ENCODE results near the gene MXD3. TPM values are rescaled to one million over a fixed set of nuclear protein-coding genes. Genes with fewer than 3 reads are reported as not detected.

Gene MXD3
- total and polyA plus RNA-seq, 4 experiments from 2014 or later = 0.28 to 17.3 (median 9.3) TPM

DNA sequence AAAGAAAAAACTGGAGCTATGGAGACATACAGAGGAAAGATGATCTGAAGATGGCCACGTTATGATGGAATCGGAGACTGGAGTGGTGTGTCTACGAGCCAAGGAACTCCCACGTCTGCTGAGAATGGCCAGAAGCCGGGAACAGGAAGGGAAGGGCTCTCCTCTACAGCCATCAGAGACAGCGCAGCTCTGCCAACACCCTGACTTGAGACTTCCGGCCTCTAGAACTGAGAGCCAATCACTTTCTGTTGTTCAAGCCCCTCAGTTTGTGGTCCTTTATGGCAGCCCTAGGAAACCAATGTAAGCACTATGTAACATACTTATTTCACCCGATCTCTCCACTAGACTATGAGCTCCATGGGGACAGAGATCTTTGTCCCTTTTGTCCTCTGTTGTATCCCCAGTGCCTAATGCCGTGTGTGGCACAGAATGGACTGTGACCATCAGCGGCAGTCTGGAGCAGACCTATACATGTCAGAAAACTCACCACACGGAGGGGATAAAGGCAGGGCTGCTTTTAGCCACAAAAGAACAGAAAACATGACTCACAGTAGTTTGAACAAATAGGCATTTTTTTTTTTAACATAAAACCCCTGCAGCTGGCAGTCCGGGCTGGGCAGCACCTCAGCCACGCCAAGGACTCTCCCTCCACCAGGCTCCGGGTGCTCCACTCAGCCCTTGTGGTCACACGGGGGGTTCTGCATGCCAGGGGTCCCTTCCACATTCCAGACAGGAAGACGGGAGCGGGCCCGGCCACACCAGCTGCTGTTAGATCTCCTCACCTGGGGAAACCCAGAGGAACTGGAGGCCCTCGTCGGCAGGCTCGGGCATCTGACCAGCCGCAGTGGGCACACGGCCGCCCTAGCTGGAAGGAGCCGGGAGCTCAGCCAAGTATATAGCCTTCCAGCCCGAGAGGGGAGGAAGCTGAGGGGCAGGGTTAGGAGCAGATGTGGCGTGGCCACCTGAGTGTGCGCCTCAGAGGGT is 16.1 kb upstream of the MXD3 start:
- CTCF ChIA-PET (ENCODE audit: partially characterized antibody) = interaction anchor here (0.9 to 3.0 kb wide), 5 partner anchors 10 to 128 kb away, joined by 3 to 13 read pairs (median 4); no protein-coding TSS in a partner anchor
- peaks cover 16 to 43% of the 10 kb centered on the region in 2 donors for H3K36me3 Mint-ChIP-seq

DNA sequence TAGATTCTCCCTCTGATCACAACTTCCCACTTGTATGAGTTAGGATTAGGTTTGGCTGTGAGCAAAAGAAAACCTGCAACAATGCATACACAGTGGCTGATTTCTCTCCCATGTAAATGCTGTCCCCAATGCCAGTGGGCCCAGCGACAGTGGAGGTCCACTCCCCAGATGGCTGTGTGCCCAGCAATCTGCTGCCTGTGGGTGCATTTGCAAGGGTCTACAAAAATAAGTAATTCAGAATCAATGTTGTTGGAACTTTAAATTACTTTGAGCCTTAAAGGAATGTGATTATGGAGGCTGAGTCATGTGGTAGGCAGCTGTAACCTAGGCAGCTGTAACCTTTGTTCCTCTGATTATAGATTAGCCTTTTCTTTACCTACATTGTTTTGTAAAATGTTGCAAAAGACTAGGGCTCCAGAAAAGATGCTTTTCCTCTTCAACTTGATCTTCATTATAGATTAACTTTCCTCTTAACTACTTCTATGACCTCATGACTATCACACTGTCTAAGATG is 14.2 kb upstream of the MXD3 start:
- H3K4me1 ChIP-seq (ENCODE audit: insufficient read depth, low read length) = no peaks in the 10 kb centered on the region
- ChIA-PET CTCF (ENCODE audit: partially characterized antibody) (interaction anchor here (1.2 to 1.8 kb wide), 3 partner anchors 16 to 77 kb away, joined by 4 to 5 read pairs (median 4); no protein-coding TSS in a partner anchor), POLR2A (ENCODE audit: partially characterized antibody) (no interaction called here)
- intact Hi-C loops (cut with micrococcal nuclease) = no loop called here
- H3K27me3 ChIP-seq (ENCODE audit: insufficient read depth, low read length) = no peaks in the 10 kb centered on the region
- H3K4me3 ChIP-seq (ENCODE audit: low read length in 2 of 2) = no peak overlapping the region
- Mint-ChIP-seq H3K27me3 (no peaks in the 10 kb centered on the region), H3K4me3 (no peak overlapping the region), H3K9me3 (no peaks in the 10 kb centered on the region), H3K27ac (peak overlapping the region in 4 of 7 donors; percentile 4 to 19 (median 11)), H3K4me1 (peaks cover 0 to 10% (median 2%) of the 10 kb centered on the region in 4 donors), H3K36me3 (peaks cover 18 to 34% of the 10 kb centered on the region in 2 donors)
- H3K36me3 ChIP-seq (ENCODE audit: insufficient read depth, low read length) = peaks cover 10% of the 10 kb centered on the region
- H3K27ac ChIP-seq (ENCODE audit: low read depth, low read length) = no peak overlapping the region
- no peaks in the 10 kb centered on the region for H3K9me3 ChIP-seq (ENCODE audit: control insufficient read depth in 1 of 2, low read length in 2 of 2)
- no peak for DNase-seq

More for the DNA sequence above, 16.1 kb upstream of the MXD3 start:
- no peak overlapping the region for H3K4me3 ChIP-seq (ENCODE audit: low read length in 2 of 2)
- no peaks in the 10 kb centered on the region for H3K4me1 ChIP-seq (ENCODE audit: insufficient read depth, low read length)
- Mint-ChIP-seq H3K27me3 (no peaks in the 10 kb centered on the region), H3K27ac (peak overlapping the region in 6 of 7 donors; percentile 5 to 84 (median 56)), H3K4me1 (peaks cover 0 to 6% (median 2%) of the 10 kb centered on the region in 4 donors), H3K9me3 (no peaks in the 10 kb centered on the region), H3K4me3 (peak overlapping the region in 6 of 8 donors; percentile 9 to 62 (median 36))
- intact Hi-C loops (cut with micrococcal nuclease) = no loop called here
- POLR2A ChIA-PET (ENCODE audit: partially characterized antibody) = interaction anchor here (0.7 to 1.7 kb wide), 5 partner anchors 8 to 41 kb away, joined by 3 to 4 read pairs (median 3); partner anchors contain the start of gene RGS14
- no peak overlapping the region for H3K27ac ChIP-seq (ENCODE audit: low read depth, low read length)
- no peak for DNase-seq
- no peaks in the 10 kb centered on the region for H3K9me3 ChIP-seq (ENCODE audit: control insufficient read depth in 1 of 2, low read length in 2 of 2)
- no peaks in the 10 kb centered on the region for H3K27me3 ChIP-seq (ENCODE audit: insufficient read depth, low read length)
- peaks cover 24% of the 10 kb centered on the region for H3K36me3 ChIP-seq (ENCODE audit: insufficient read depth, low read length)

DNA sequence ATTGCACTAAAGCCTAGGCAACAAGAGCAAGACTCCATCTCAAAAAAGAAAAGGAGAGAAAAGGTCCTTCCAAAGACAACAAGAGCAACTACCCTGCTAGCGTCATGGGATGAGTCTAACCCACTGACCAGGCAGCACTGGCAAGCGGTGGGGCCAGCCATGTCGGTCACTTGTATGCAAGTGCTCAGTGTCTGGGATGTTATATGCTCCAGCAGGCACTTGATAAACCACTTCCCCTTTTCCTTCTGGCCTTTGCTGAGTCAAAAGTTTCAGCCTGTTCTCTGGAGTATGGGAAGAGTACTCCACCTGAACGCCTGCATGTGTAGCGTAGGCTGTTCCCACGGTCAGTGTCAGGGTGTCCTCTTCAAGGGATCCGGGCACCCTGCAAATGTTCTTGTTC is 9.2 kb upstream of the MXD3 start:
- Histone ChIP-seq H3K27me3 (ENCODE audit: insufficient read depth, low read length) (no peaks in the 10 kb centered on the region), H3K4me1 (ENCODE audit: insufficient read depth, low read length) (peaks cover 12% of the 10 kb centered on the region), H3K4me3 (ENCODE audit: low read length in 2 of 2) (no peak overlapping the region), H3K27ac (ENCODE audit: low read depth, low read length) (no peak overlapping the region), H3K36me3 (ENCODE audit: insufficient read depth, low read length) (no peaks in the 10 kb centered on the region), H3K9me3 (ENCODE audit: control insufficient read depth in 1 of 2, low read length in 2 of 2) (no peaks in the 10 kb centered on the region)
- intact Hi-C loops (cut with micrococcal nuclease) = no loop called here
- Mint-ChIP-seq H3K27ac (no peak overlapping the region), H3K4me1 (peaks cover 8 to 35% (median 16%) of the 10 kb centered on the region in 4 donors), H3K4me3 (no peak overlapping the region), H3K9me3 (no peaks in the 10 kb centered on the region), H3K36me3 (peaks cover 14% of the 10 kb centered on the region in 2 donors), H3K27me3 (no peaks in the 10 kb centered on the region)
- ChIA-PET POLR2A (ENCODE audit: partially characterized antibody) (interaction anchor here (3.4 to 3.8 kb wide), 2 partner anchors 82 to 135 kb away, joined by 11 to 18 read pairs; no protein-coding TSS in a partner anchor), CTCF (ENCODE audit: partially characterized antibody) (interaction anchor here (0.6 to 5.0 kb wide), 7 partner anchors 11 to 180 kb away, joined by 3 to 39 read pairs (median 4); partner anchors contain the start of genes F12 and SLC34A1)
- no peak for DNase-seq

DNA sequence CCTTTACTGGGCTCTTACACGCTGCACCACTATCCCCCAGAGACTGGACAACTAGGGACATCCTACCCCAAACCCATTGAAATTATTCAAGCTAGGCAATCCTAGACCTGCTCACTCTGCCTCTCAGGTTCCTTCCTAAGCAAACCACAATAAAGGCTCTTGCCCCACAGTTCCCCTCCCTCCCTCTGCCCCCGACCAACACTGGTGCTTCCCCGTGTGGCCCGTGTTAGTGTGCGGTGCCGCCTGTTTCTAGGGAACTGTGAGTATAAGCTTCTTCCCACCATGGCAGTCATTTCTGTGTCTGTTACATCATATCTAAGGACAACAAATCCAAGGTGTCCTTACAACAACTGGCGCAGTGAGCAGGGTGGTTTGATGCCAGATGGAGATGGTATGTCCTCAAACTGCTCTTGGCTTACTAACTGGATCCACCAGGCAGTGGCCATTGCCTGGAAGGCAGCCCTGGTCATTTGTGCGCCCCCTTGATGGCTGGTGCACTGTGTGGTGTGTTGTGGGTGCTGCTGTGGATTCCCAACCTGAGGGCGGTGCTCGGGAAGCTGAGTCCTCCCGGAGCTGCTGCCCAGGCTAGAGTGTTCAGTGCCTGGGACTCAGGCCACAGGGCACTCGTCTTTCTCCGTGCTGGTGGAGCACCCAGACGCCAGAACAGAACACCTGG is 8.4 kb upstream of the MXD3 start:
- H3K9me3 ChIP-seq (ENCODE audit: control insufficient read depth in 1 of 2, low read length in 2 of 2) = no peaks in the 10 kb centered on the region
- ChIA-PET CTCF (ENCODE audit: partially characterized antibody) (interaction anchor here (0.9 to 9.2 kb wide), 14 partner anchors 11 to 182 kb away, joined by 3 to 86 read pairs (median 12); partner anchors contain the start of genes LMAN2, RGS14 and SLC34A1), POLR2A (ENCODE audit: partially characterized antibody) (interaction anchor here (0.9 to 3.8 kb wide), 5 partner anchors 8 to 135 kb away, joined by 3 to 18 read pairs (median 3); partner anchors contain the start of gene PRR7)
- peak in 1 of 5 donors; percentile 54 for DNase-seq
- H3K27me3 Mint-ChIP-seq = no peaks in the 10 kb centered on the region
- no peak overlapping the region for H3K4me3 ChIP-seq (ENCODE audit: low read length in 2 of 2)
- intact Hi-C loops (cut with micrococcal nuclease) = no loop called here
- no peaks in the 10 kb centered on the region for H3K36me3 ChIP-seq (ENCODE audit: insufficient read depth, low read length)
- peaks cover 8 to 35% (median 16%) of the 10 kb centered on the region in 4 donors for H3K4me1 Mint-ChIP-seq
- H3K4me3 Mint-ChIP-seq = no peak overlapping the region
- peaks cover 12% of the 10 kb centered on the region for H3K4me1 ChIP-seq (ENCODE audit: insufficient read depth, low read length)
- H3K27me3 ChIP-seq (ENCODE audit: insufficient read depth, low read length) = no peaks in the 10 kb centered on the region
- H3K27ac Mint-ChIP-seq = peak overlapping the region in 3 of 7 donors; percentile 30 to 49 (median 35)
- peaks cover 11 to 14% of the 10 kb centered on the region in 2 donors for H3K36me3 Mint-ChIP-seq
- H3K27ac ChIP-seq (ENCODE audit: low read depth, low read length) = no peak overlapping the region
- no peaks in the 10 kb centered on the region for H3K9me3 Mint-ChIP-seq

DNA sequence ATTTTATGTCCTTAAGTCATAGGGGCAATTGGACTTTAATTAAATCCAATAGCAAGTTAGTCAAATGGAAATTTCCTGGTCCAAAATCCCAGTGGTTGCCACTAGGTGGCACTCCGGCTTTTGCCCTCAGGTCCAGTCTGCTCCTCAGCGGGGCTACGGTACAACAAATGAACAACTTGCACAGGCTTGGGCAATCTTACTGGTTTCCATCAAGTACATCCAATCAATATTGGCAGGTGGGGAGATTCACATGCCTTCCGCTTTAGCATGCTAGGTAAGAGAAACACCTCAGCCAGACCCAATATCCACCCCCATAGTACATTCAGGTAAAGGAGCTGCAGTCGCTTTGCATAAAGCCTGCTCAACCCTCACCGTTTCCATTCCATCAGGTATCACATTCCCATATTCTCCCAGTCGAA is 6.3 kb upstream of the MXD3 start:
- Mint-ChIP-seq H3K9me3 (no peaks in the 10 kb centered on the region), H3K4me3 (no peak overlapping the region), H3K27me3 (no peaks in the 10 kb centered on the region), H3K36me3 (peaks cover 7 to 12% of the 10 kb centered on the region in 2 donors), H3K4me1 (peaks cover 8 to 36% (median 20%) of the 10 kb centered on the region in 4 donors), H3K27ac (peak overlapping the region in 2 of 7 donors; percentile 10 to 34)
- no peak overlapping the region for H3K27ac ChIP-seq (ENCODE audit: low read depth, low read length)
- H3K4me3 ChIP-seq (ENCODE audit: low read length in 2 of 2) = no peak overlapping the region
- intact Hi-C loops (cut with micrococcal nuclease) = loop anchor here (1.0 kb wide), 4 partner anchors 72 to 183 kb away; no protein-coding TSS in a partner anchor
- ChIA-PET POLR2A (ENCODE audit: partially characterized antibody) (interaction anchor here (1.0 to 3.8 kb wide), 5 partner anchors 9 to 137 kb away, joined by 3 to 18 read pairs (median 4); no protein-coding TSS in a partner anchor), CTCF (ENCODE audit: partially characterized antibody) (interaction anchor here (0.7 to 9.2 kb wide), 25 partner anchors 8 to 204 kb away, joined by 3 to 86 read pairs (median 6); partner anchors contain the start of genes PDLIM7, RGS14 and SLC34A1)
- DNase-seq = peak; percentile 68 to 73 (median 69)
- no peaks in the 10 kb centered on the region for H3K27me3 ChIP-seq (ENCODE audit: insufficient read depth, low read length)
- no peaks in the 10 kb centered on the region for H3K36me3 ChIP-seq (ENCODE audit: insufficient read depth, low read length)
- no peaks in the 10 kb centered on the region for H3K9me3 ChIP-seq (ENCODE audit: control insufficient read depth in 1 of 2, low read length in 2 of 2)
- peaks cover 15% of the 10 kb centered on the region for H3K4me1 ChIP-seq (ENCODE audit: insufficient read depth, low read length)

DNA sequence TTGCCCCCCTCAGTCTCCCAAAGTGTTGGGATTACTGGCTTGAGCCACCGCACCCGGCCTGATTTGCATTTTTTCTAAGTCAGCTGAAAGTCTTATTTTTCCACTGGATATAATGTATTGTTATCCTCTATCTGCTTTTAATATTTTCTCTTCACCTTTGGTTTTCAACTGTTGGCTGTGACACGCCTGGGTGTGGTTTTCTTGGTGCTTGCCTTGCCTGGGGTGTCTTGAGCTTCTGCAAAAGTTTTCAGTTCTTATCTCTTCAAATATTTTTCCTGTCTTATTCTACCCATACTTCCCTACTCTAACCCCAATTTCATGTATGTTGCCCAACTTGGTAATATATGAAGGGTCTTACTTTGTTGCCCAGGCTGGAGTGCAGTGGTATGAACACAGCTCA is 4.3 kb upstream of the MXD3 start:
- H3K36me3 Mint-ChIP-seq = peaks cover 3 to 9% of the 10 kb centered on the region in 2 donors
- Histone ChIP-seq H3K4me3 (ENCODE audit: low read length in 2 of 2) (no peak overlapping the region), H3K36me3 (ENCODE audit: insufficient read depth, low read length) (no peaks in the 10 kb centered on the region), H3K27me3 (ENCODE audit: insufficient read depth, low read length) (no peaks in the 10 kb centered on the region), H3K9me3 (ENCODE audit: control insufficient read depth in 1 of 2, low read length in 2 of 2) (no peaks in the 10 kb centered on the region), H3K27ac (ENCODE audit: low read depth, low read length) (no peak overlapping the region), H3K4me1 (ENCODE audit: insufficient read depth, low read length) (peaks cover 32% of the 10 kb centered on the region)
- H3K27ac Mint-ChIP-seq = peak overlapping the region in 2 of 7 donors; percentile 1 to 77
- no peak for DNase-seq
- intact Hi-C loops (cut with micrococcal nuclease) = no loop called here
- H3K27me3 Mint-ChIP-seq = no peaks in the 10 kb centered on the region
- CTCF ChIA-PET (ENCODE audit: partially characterized antibody) = interaction anchor here (0.7 to 9.2 kb wide), 12 partner anchors 10 to 803 kb away, joined by 3 to 86 read pairs (median 4); partner anchors contain the start of gene SLC34A1
- no peaks in the 10 kb centered on the region for H3K9me3 Mint-ChIP-seq
- POLR2A ChIA-PET (ENCODE audit: partially characterized antibody) = interaction anchor here (0.9 kb wide), 1 partner anchor 74 kb away, joined by 3 read pairs; no protein-coding TSS in a partner anchor
- peaks cover 15 to 52% (median 28%) of the 10 kb centered on the region in 4 donors for H3K4me1 Mint-ChIP-seq
- H3K4me3 Mint-ChIP-seq = peak overlapping the region in 2 of 8 donors; percentile 55 to 57
